D341Med (cell line): ENCODE results near the gene KIAA0408.
A peak's percentile ranks its signal among the peaks of the same experiment; 100 is the strongest.

Experiments
- DNase-seq: peaks from one replicate; pipeline ENCODE4 v3.0.0; 2012; ENCODE audit warnings: low spot score

The KIAA0408 gene

GRCh38 chr6:127459231-127459641 lies at the start of gene KIAA0408:
KIAA0408 (minus strand) TSS chr6:127459389; CDS start chr6:127453981, 5,408 bp downstream.
- DNase-seq = peak; percentile 37

DNA sequence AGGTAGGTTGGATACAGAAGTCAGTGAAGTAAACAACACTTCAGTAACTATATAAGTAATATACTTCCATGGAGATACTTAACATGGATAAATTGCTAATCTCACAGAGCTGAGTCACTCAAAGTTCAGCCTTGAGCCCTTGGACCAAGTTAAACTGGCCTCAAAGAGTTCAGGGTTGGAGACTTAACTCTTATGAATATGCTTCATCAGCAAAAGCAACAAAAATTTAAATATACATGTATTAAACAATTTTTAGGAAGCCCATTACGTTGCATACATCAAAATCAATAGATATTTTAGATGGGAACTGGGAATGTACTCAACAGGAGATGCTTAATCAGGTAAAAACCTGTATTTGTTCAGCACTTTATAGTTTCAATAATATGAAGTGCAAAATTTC lies 47.7 kb upstream of the KIAA0408 start:
- DNase-seq = no peak

DNA sequence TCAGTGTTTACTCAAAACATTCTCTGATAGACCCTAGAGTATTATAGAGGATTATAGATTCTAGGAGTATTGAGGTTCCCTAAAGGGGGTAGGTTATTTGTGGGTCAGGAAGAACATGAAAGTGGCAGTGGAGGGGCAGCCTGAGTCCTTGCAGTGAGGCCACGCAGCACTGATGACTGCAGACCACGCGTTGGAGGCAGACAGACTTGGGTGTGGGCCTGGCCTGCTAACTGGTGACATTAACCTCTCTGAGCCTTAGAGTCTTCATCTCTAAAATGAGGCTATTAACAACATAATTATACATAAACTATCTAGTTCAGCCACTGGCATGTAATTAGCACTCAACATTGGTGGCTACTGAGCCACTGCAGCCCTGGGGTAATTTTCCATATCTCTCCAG lies 43.8 kb upstream of the KIAA0408 start:
- no peak for DNase-seq

DNA sequence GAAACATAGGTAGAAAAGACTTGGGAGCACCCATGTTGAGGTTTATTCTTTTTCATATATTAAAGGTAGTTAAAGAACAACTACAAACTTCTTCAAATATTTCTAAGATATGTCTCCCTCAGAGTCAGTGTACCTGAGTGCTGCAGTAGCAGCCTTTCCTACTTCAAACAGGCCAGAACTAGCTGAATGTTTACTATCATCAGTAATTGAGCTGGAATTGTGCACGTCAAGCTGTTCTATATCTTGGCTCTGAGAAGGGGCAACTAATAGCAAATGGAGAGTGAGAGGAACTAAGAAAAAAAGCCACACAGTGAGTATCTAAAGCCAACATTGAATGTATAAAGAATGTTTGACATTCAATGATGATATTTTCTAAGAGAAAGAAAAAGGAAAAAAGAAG lies 38.2 kb upstream of the KIAA0408 start:
- DNase-seq = no peak

GRCh38 chr6:127496471-127496870 lies 37.3 kb upstream of the KIAA0408 start:
- DNase-seq = no peak

- no peak for DNase-seq
Measured at GRCh38 chr6:127494240-127494767, 35.1 kb upstream of the KIAA0408 start.

DNA sequence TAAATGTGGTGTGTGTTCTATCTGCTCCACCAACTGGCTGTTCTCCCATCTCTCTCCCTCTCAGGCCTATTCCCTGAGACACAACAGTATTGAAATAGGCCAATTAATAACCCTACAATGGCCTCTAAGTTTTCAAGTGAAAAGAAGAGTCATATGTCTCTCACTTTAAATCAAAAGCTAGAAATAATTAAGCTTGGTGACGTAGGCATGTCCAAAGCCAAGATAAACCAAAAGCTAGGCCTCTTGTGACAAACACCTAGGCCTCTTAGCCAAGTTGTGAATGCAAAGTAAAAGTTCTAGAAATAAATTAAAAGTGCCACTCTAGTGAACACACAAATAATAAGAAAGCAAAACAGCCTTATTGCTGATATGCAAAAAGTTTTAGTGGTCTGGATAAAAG lies 30.1 kb upstream of the KIAA0408 start:
- no peak for DNase-seq

DNA sequence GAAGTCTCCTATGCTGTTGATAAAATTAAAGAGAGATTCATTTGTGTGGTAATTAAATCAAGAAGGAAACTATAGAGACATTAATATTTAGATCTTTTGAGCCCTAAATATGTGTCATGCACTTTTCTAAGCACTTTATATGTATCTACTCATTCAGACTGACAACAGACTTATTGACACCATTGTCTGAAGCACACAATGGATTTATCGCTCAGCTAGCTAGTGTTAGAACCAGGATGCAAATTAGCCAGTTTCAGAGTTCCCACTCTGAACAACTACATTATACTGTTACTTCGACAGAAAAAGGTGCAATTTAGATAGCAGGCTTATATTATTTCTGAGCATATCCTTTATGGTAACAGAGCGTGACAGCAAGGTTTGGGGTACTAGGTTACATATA lies 27.7 kb upstream of the KIAA0408 start:
- DNase-seq = no peak

GRCh38 chr6:127484212-127484863 lies 25.1 kb upstream of the KIAA0408 start:
- DNase-seq = no peak

DNA sequence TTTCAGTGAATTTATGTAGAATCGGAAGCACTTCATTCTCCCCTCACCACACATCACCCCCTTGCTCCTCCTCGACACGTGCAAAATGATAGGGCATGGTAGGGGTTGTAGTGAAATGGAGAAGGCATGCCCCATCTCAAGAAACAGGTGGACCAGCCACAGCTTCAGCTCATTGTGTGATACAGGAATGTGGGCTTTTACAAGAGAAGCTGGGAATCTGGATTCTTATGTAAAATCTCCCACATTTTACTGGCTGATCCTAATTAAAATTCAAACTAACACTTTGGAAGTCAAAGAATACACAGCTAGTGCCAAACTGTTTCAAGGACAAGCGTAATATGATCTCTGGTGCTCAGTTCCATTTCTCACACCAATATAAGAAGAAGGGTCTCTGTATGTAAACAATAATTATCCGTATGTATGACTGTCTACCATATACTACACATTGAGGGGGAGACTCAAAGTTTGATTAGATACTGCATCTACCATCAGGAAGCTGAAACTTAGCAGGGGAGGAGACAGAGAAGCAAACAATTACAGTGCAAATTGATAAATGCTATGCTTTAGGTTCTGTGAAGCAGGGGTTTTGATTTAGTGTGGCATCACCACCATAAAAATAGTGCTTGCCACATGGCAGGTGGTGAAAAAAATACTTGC lies 24.3 kb upstream of the KIAA0408 start:
- DNase-seq = no peak

- DNase-seq = no peak
Measured at GRCh38 chr6:127482325-127482724, 23.1 kb upstream of the KIAA0408 start.

DNA sequence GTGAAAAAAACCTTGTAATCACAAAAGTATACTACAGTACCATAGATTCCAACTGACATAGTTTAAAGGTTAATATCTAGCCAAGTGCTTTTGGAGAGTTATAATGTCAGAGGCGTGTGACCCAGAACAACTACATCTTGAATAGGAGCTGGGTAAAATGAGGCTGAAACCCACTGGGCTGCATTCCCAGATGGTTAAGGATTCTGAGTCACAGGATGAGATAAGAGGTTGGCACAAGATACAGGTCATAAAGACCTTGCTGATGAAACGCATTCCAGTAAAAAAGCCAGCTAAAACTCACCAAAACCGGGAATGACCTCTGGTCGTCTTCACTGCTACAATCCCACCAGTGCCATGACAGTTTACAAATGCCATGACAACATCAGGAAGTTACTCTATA lies 22.4 kb upstream of the KIAA0408 start:
- DNase-seq = no peak

- no peak for DNase-seq
Measured at GRCh38 chr6:127481111-127481510, 21.9 kb upstream of the KIAA0408 start.

- no peak for DNase-seq
Measured at GRCh38 chr6:127477658-127478057, 18.5 kb upstream of the KIAA0408 start.

- no peak for DNase-seq
Measured at GRCh38 chr6:127475823-127476176, 16.6 kb upstream of the KIAA0408 start.

- DNase-seq = no peak
Measured at GRCh38 chr6:127475135-127475822, 16.1 kb upstream of the KIAA0408 start.

DNA sequence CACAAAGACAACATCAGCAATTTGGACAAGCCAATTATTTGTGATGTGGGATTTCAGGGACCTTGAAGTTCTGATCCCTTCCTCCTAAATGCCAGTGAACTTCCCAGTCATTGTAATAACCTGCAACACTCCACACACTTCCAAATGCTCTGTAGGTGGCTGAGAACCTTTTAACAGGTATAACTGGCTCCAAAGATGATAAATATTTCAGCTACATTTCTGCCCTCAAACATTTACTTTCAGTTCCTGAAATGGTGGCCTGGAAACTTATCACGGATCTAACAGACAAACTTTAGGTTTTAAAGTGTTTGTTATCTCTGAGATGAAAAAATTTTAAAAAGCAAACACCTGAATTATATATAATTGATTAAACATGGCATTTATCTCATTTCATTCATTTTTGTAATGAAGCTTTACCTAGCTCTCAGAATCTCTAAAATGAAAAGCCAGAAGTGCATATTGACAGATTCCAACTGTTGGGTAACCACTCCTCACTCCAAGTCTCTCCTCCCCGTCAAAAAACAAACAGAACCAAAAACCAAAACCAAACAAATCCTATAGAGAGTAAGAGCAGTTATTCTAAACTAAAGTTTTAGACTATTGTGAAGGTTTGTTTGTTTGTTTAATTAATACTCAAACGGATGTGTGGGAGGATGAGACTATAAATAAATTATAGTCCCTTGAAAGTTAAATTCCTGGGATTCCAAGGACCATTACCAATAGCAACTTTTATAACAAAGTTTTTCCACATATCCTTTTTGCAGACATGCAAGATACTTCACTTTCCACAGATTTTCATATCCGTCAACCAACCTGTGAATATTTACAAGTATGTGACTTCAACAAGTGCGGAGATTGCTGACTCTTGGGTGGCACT lies 12.4 kb upstream of the KIAA0408 start:
- no peak for DNase-seq

DNA sequence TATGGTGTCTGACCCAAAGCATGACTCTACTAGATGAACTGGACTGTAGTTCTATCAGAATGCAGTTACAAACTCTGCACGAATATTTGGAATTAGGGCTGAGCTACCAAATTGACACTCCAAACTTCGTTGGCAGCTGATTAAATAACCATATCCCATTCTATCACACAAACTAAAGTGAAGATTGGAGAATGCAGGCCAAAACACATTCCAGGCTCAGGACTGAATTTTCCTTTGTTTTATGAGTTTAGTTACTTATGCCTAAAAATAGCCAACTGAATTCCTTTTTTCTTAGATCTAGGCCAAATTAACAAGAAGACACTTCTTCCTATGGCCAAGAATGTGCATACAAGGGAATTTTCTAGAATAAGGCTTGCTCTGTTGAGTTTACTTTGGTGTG lies 9.7 kb upstream of the KIAA0408 start:
- DNase-seq = no peak

GRCh38 chr6:127466416-127466815 lies 7.2 kb upstream of the KIAA0408 start:
- no peak for DNase-seq

- DNase-seq = peak; percentile 76
Measured at GRCh38 chr6:127464881-127465459, 5.8 kb upstream of the KIAA0408 start.

DNA sequence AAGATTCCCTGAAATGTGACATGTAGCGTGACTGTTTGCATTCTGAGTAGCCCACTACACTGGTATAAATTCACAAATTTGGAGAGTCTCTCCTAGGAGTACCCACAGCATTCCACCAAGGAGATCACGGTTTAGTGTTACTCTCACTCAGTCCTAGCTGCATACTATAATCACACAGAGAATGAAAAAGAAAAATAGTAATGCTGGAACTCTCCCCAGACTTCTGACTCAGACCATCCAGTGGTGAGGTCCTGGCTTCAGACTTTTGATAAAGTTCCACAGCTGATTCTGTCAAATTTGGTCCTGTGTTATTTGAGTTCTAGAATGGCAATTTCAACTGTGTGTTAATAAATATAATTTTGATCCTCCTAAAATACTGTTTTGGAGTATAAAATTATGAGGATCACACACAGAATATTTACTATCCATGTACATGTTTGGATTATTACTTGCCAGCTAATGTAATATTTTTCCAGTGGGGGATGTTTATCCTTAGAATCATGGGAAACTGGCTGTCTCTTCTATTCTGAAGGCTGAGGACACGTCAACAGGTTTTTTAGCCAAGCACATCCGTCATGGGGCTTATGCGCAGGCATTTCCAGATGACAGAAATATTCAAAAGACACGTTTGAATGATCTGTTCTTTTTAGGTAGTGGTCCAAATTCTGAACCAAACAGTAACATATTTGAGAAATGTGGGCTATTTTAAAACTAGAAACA lies 5.1 kb upstream of the KIAA0408 start:
- DNase-seq = no peak
